ENCODE results near the gene TMEM131. TPM values are rescaled to one million over a fixed set of nuclear protein-coding genes. Genes with fewer than 3 reads are reported as not detected.

Gene TMEM131
- total RNA-seq, 1 donor from 2014 or later, result 11.7 TPM

- DNase-seq (ENCODE audit: low read depth in 2 of 2), result no peak
These were observed 231.0 kb downstream of the TMEM131 start for GRCh38 chr2:97764559-97765263.

- no peak for DNase-seq (ENCODE audit: low read depth in 2 of 2)
These were observed 232.4 kb downstream of the TMEM131 start for GRCh38 chr2:97763176-97763845.

GRCh38 chr2:97761192-97761591 is 234.6 kb downstream of the TMEM131 start:
- DNase-seq (ENCODE audit: low read depth in 2 of 2), result no peak

GRCh38 chr2:97760480-97761049 is 235.2 kb downstream of the TMEM131 start:
- no peak for DNase-seq (ENCODE audit: low read depth in 2 of 2)

- DNase-seq (ENCODE audit: low read depth in 2 of 2), result no peak
These were observed 235.9 kb downstream of the TMEM131 start for GRCh38 chr2:97759727-97760407.

- DNase-seq (ENCODE audit: low read depth in 2 of 2), result no peak
These were observed 237.5 kb downstream of the TMEM131 start for GRCh38 chr2:97758131-97758705.

- DNase-seq (ENCODE audit: low read depth in 2 of 2), result no peak
These were observed 238.7 kb downstream of the TMEM131 start for GRCh38 chr2:97757062-97757461.

- DNase-seq (ENCODE audit: low read depth in 2 of 2), result no peak
These were observed 240.3 kb downstream of the TMEM131 start for GRCh38 chr2:97755491-97755890.

- DNase-seq (ENCODE audit: low read depth in 2 of 2), result peak in 1 of 2 donors; percentile 29
These were observed 240.9 kb downstream of the TMEM131 start for GRCh38 chr2:97754690-97755346.

GRCh38 chr2:97752342-97753334 is 243.1 kb downstream of the TMEM131 start:
- DNase-seq (ENCODE audit: low read depth in 2 of 2), result no peak

- DNase-seq (ENCODE audit: low read depth in 2 of 2), result peak in 1 of 2 donors; percentile 19
These were observed 244.0 kb downstream of the TMEM131 start for GRCh38 chr2:97751752-97752151.

GRCh38 chr2:97750017-97750416 is 245.7 kb downstream of the TMEM131 start:
- DNase-seq (ENCODE audit: low read depth in 2 of 2), result no peak

GRCh38 chr2:97749581-97749980 is 246.2 kb downstream of the TMEM131 start:
- no peak for DNase-seq (ENCODE audit: low read depth in 2 of 2)

GRCh38 chr2:97747716-97748115 is 248.0 kb downstream of the TMEM131 start:
- no peak for DNase-seq (ENCODE audit: low read depth in 2 of 2)

GRCh38 chr2:97747285-97747684 is 248.5 kb downstream of the TMEM131 start:
- no peak for DNase-seq (ENCODE audit: low read depth in 2 of 2)

- no peak for DNase-seq (ENCODE audit: low read depth in 2 of 2)
These were observed 250.1 kb downstream of the TMEM131 start for GRCh38 chr2:97745474-97746174.

GRCh38 chr2:97743913-97744312 is 251.8 kb downstream of the TMEM131 start:
- DNase-seq (ENCODE audit: low read depth in 2 of 2), result no peak

- DNase-seq (ENCODE audit: low read depth in 2 of 2), result peak; percentile 10 to 53
These were observed 253.3 kb downstream of the TMEM131 start for GRCh38 chr2:97742381-97742847.

- DNase-seq (ENCODE audit: low read depth in 2 of 2), result no peak
These were observed 254.1 kb downstream of the TMEM131 start for GRCh38 chr2:97741686-97742085.

Measured in lung microvascular endothelial cell (primary cell).